Breast epithelium (tissue), 4 donors: Measurements from ENCODE around the gene SMARCA2. TPM values are rescaled to one million over a fixed set of nuclear protein-coding genes. Genes with fewer than 3 reads are reported as not detected.

Experiments
- DNase-seq, 2 donors: peaks; one replicate each; pipeline ENCODE4 v3.0.0-alpha.2; 2019; ENCODE audit warnings: low spot score in 2 of 2
- H3K27ac ChIP-seq, 2 donors: fragments of 200-600 bp; sonication (generic) in 1 of 2; one replicate each; pipeline ENCODE4 v1.5.1; 2016 to 2019; ENCODE audit warnings: mild to moderate bottlenecking in 1 of 2
- H3K27me3 ChIP-seq, 2 donors: fragments of 200-600 bp; sonication (generic) in 1 of 2; one replicate each; pipeline versions ENCODE4 v1.5.1 to v1.6.0; 2017 to 2019; ENCODE audit warnings: control low read depth in 1 of 2, mild to moderate bottlenecking in 1 of 2
- H3K36me3 ChIP-seq: fragments of 200-600 bp; one replicate; pipeline ENCODE4 v1.5.1; 2019
- H3K4me1 ChIP-seq, 2 donors: fragments of 200-600 bp; sonication (generic); one replicate each; pipeline ENCODE4 v1.5.1; 2016 to 2019; ENCODE audit warnings: control low read depth in 1 of 2
- H3K4me3 ChIP-seq, 3 donors: fragments of 200-600 bp; sonication (generic); 1 replicate in 2 of 3; 2 replicates in 1 of 3; pipeline ENCODE4 v1.5.1; 2016 to 2019; ENCODE audit warnings: mild to moderate bottlenecking in 3 of 3, moderate library complexity in 2 of 3
- H3K9me3 ChIP-seq, 2 donors: fragments of 200-600 bp; sonication (generic) in 1 of 2; one replicate each; pipeline ENCODE4 v1.5.1; 2016 to 2019; ENCODE audit warnings: control low read depth in 1 of 2
- CTCF ChIP-seq, 3 donors: fragments of 450-650 bp; IDR thresholded peaks; one replicate each; pipeline ENCODE4 v1.5.1; 2016 to 2017; ENCODE audit warnings: antibody characterized with exemption in 3 of 3, mild to moderate bottlenecking in 3 of 3, moderate library complexity in 3 of 3
- POLR2A ChIP-seq: fragments of 450-650 bp; IDR thresholded peaks from one replicate; pipeline ENCODE4 v1.6.1; 2016; ENCODE audit warnings: antibody characterized with exemption, mild to moderate bottlenecking, moderate library complexity
- POLR2AphosphoS5 ChIP-seq, 3 donors: sonication (generic); formaldehyde crosslinking; IDR thresholded peaks; one replicate each; pipeline ENCODE4 v1.6.1; 2017; ENCODE audit warnings: antibody characterized with exemption in 3 of 3
- intact Hi-C: fragments of 100-400 bp; cut with DNase I; formaldehyde crosslinking; loops from one replicate; pipeline ENCODE4 v1.15.1; 2023; ENCODE audit warnings: low total_unique reads
- total RNA-seq, 3 donors: library from RNA; depleted of rRNA; stranded (reverse); fragments of >200 nt; gene quantifications; one replicate each; pipeline ENCODE4 v1.1.0, GENCODE V29; 2016

SMARCA2 gene
- total RNA-seq, 3 donors from 2014 or later: 140 to 191 (median 142) TPM

GRCh38 chr9:2060424-2060823 is 45.3 kb downstream of the SMARCA2 start:
- Histone ChIP-seq H3K4me3 (no peak overlapping the region), H3K27me3 (no peaks in the 10 kb centered on the region), H3K27ac (no peak overlapping the region), H3K4me1 (no peaks in the 10 kb centered on the region), H3K36me3 (no peaks in the 10 kb centered on the region), H3K9me3 (no peaks in the 10 kb centered on the region)
- DNase-seq: no peak
- no peak for TF ChIP-seq CTCF (IDR thresholded peaks at IDR 0.05)
- TF ChIP-seq POLR2AphosphoS5 (IDR thresholded peaks at IDR 0.05): no peak
- TF ChIP-seq POLR2A: no peak
- intact Hi-C loops: no loop called here

GRCh38 chr9:2065704-2066103 is 50.6 kb downstream of the SMARCA2 start:
- no peak for DNase-seq
- no peak overlapping the region for H3K27ac ChIP-seq
- intact Hi-C loops: no loop called here
- no peaks in the 10 kb centered on the region for H3K27me3 ChIP-seq
- no peaks in the 10 kb centered on the region for H3K36me3 ChIP-seq
- H3K4me1 ChIP-seq: no peaks in the 10 kb centered on the region
- TF ChIP-seq POLR2A (no peak), POLR2AphosphoS5 (IDR thresholded peaks at IDR 0.05) (no peak), CTCF (IDR thresholded peaks at IDR 0.05) (no peak)
- no peak overlapping the region for H3K4me3 ChIP-seq
- H3K9me3 ChIP-seq: no peaks in the 10 kb centered on the region

- TF ChIP-seq POLR2AphosphoS5 (IDR thresholded peaks at IDR 0.05): no peak
- no peak for TF ChIP-seq CTCF (IDR thresholded peaks at IDR 0.05)
- no peak for TF ChIP-seq POLR2A
- intact Hi-C loops: no loop called here
- no peak for DNase-seq
Measured at GRCh38 chr9:2066312-2067273, 51.4 kb downstream of the SMARCA2 start.

GRCh38 chr9:2072752-2073405 is 57.7 kb downstream of the SMARCA2 start:
- DNase-seq: no peak
- Histone ChIP-seq H3K27ac (no peak overlapping the region), H3K4me1 (no peaks in the 10 kb centered on the region), H3K9me3 (no peaks in the 10 kb centered on the region), H3K36me3 (peaks cover 27% of the 10 kb centered on the region), H3K4me3 (no peak overlapping the region), H3K27me3 (no peaks in the 10 kb centered on the region)
- intact Hi-C loops: no loop called here
- TF ChIP-seq POLR2AphosphoS5 (IDR thresholded peaks at IDR 0.05): no peak
- no peak for TF ChIP-seq POLR2A

More at GRCh38 chr9:2066312-2067273, 51.4 kb downstream of the SMARCA2 start:
- H3K9me3 ChIP-seq: no peaks in the 10 kb centered on the region
- H3K4me3 ChIP-seq: no peak overlapping the region
- no peaks in the 10 kb centered on the region for H3K36me3 ChIP-seq
- no peaks in the 10 kb centered on the region for H3K27me3 ChIP-seq
- H3K4me1 ChIP-seq: no peaks in the 10 kb centered on the region
- no peak overlapping the region for H3K27ac ChIP-seq

- no peak overlapping the region for H3K4me3 ChIP-seq
- no peak overlapping the region for H3K27ac ChIP-seq
- peaks cover 8% of the 10 kb centered on the region for H3K36me3 ChIP-seq
- intact Hi-C loops: no loop called here
- no peaks in the 10 kb centered on the region for H3K9me3 ChIP-seq
- H3K27me3 ChIP-seq: no peaks in the 10 kb centered on the region
- no peak for DNase-seq
- TF ChIP-seq POLR2A (no peak), POLR2AphosphoS5 (IDR thresholded peaks at IDR 0.05) (no peak), CTCF (IDR thresholded peaks at IDR 0.05) (no peak)
- no peaks in the 10 kb centered on the region for H3K4me1 ChIP-seq
Measured at GRCh38 chr9:2082772-2083171, 67.6 kb downstream of the SMARCA2 start.
